ENCODE results near the gene FKBP1B. TPM values are rescaled to one million over a fixed set of nuclear protein-coding genes. Genes with fewer than 3 reads are reported as not detected.

The FKBP1B gene
- total and polyA plus RNA-seq, 2 donors (not counting 1 experiment from before 2014, with no cell fraction given) = 11.9 to 12.1 TPM

- peak overlapping the region; percentile 75 to 86 (median 84) for H3K4me3 ChIP-seq (replicated peaks in 1 of 4; ENCODE audit: control extremely low read depth in 1 of 4, insufficient read depth in 1 of 4, low read depth in 3 of 4, low read length in 4 of 4)
- H3K4me1 ChIP-seq (ENCODE audit: control insufficient read depth, extremely low read depth, insufficient read depth, low read length) = peaks cover 10% of the 10 kb centered on the region
- H3K27me3 ChIP-seq (ENCODE audit: control insufficient read depth, insufficient read depth, low read length) = no peaks in the 10 kb centered on the region
- H3K9ac ChIP-seq (ENCODE audit: insufficient read depth, low read length) = peak overlapping the region; percentile 71
- H4K20me1 ChIP-seq (ENCODE audit: control insufficient read depth, extremely low read depth, insufficient read depth, low read length) = no peaks in the 10 kb centered on the region
- no peak for TF ChIP-seq EZH2 (IDR thresholded peaks at IDR 0.05; ENCODE audit: low read length, missing control alignments)
- TF ChIP-seq CTCF (conservative IDR thresholded peaks at IDR 0.05 in 1 of 2, IDR thresholded peaks at IDR 0.05 in 1 of 2; ENCODE audit: low read depth in 1 of 2, low read length in 2 of 2) = peak in 1 of 2 donors; percentile 22
- H3K36me3 ChIP-seq (ENCODE audit: control insufficient read depth, insufficient read depth, low read length) = peaks cover 5% of the 10 kb centered on the region
- H3K27ac ChIP-seq (ENCODE audit: insufficient read depth, low read length) = peak overlapping the region; percentile 82
- H2AFZ ChIP-seq (ENCODE audit: low read length) = peak overlapping the region; percentile 76
- DNase-seq (ENCODE audit: low read depth in 2 of 2) = peak; percentile 84 to 88
- peaks cover 2% of the 10 kb centered on the region for H3K79me2 ChIP-seq (ENCODE audit: control insufficient read depth, insufficient read depth, low read length)
- peak overlapping the region; percentile 93 for H3K4me2 ChIP-seq (ENCODE audit: extremely low read depth, insufficient read depth, low read length)
- no peaks in the 10 kb centered on the region for H3K9me3 ChIP-seq (ENCODE audit: control insufficient read depth, insufficient read depth, low read depth, low read length)
These were observed 34.2 kb downstream of the FKBP1B start for GRCh38 chr2:24083567-24084385.

GRCh38 chr2:24084386-24085199, 35.1 kb downstream of the FKBP1B start, which contains the start of gene TP53I3:
TP53I3 (minus strand) TSS chr2:24084834; CDS start chr2:24084326, 508 bp downstream.
- peak; percentile 89 for DNase-seq (ENCODE audit: low read depth in 2 of 2)
- peak within 1 kb of the TSS; percentile 97 for H3K4me2 ChIP-seq (ENCODE audit: extremely low read depth, insufficient read depth, low read length)
- peaks cover 2% of the 10 kb centered on the region for H3K79me2 ChIP-seq (ENCODE audit: control insufficient read depth, insufficient read depth, low read length)
- H3K9ac ChIP-seq (ENCODE audit: insufficient read depth, low read length) = peak within 1 kb of the TSS; percentile 71
- H3K36me3 ChIP-seq (ENCODE audit: control insufficient read depth, insufficient read depth, low read length) = peaks cover 4% of the 10 kb centered on the region
- H3K9me3 ChIP-seq (ENCODE audit: control insufficient read depth, insufficient read depth, low read depth, low read length) = no peaks in the 10 kb centered on the region
- H3K27me3 ChIP-seq (ENCODE audit: control insufficient read depth, insufficient read depth, low read length) = no peaks in the 10 kb centered on the region
- peak within 1 kb of the TSS; percentile 82 for H3K27ac ChIP-seq (ENCODE audit: insufficient read depth, low read length)
- peak within 1 kb of the TSS; percentile 75 to 94 (median 85) for H3K4me3 ChIP-seq (replicated peaks in 1 of 4; ENCODE audit: control extremely low read depth in 1 of 4, insufficient read depth in 1 of 4, low read depth in 3 of 4, low read length in 4 of 4)
- H2AFZ ChIP-seq (ENCODE audit: low read length) = peak within 1 kb of the TSS; percentile 98
- H3K4me1 ChIP-seq (ENCODE audit: control insufficient read depth, extremely low read depth, insufficient read depth, low read length) = peaks cover 10% of the 10 kb centered on the region
- no peaks in the 10 kb centered on the region for H4K20me1 ChIP-seq (ENCODE audit: control insufficient read depth, extremely low read depth, insufficient read depth, low read length)
- TF ChIP-seq CTCF (conservative IDR thresholded peaks at IDR 0.05 in 1 of 2, IDR thresholded peaks at IDR 0.05 in 1 of 2; ENCODE audit: low read depth in 1 of 2, low read length in 2 of 2) (peak; percentile 58 to 67), EZH2 (IDR thresholded peaks at IDR 0.05; ENCODE audit: low read length, missing control alignments) (no peak)

GRCh38 chr2:24085200-24085489, 35.6 kb downstream of the FKBP1B start:
- H3K4me3 ChIP-seq (replicated peaks in 1 of 4; ENCODE audit: control extremely low read depth in 1 of 4, insufficient read depth in 1 of 4, low read depth in 3 of 4, low read length in 4 of 4) = peak overlapping the region; percentile 75 to 94 (median 85)
- H3K4me1 ChIP-seq (ENCODE audit: control insufficient read depth, extremely low read depth, insufficient read depth, low read length) = peaks cover 10% of the 10 kb centered on the region
- TF ChIP-seq EZH2 (IDR thresholded peaks at IDR 0.05; ENCODE audit: low read length, missing control alignments) (no peak), CTCF (conservative IDR thresholded peaks at IDR 0.05 in 1 of 2, IDR thresholded peaks at IDR 0.05 in 1 of 2; ENCODE audit: low read depth in 1 of 2, low read length in 2 of 2) (no peak)
- H3K27ac ChIP-seq (ENCODE audit: insufficient read depth, low read length) = peak overlapping the region; percentile 82
- peaks cover 2% of the 10 kb centered on the region for H3K79me2 ChIP-seq (ENCODE audit: control insufficient read depth, insufficient read depth, low read length)
- no peaks in the 10 kb centered on the region for H4K20me1 ChIP-seq (ENCODE audit: control insufficient read depth, extremely low read depth, insufficient read depth, low read length)
- DNase-seq (ENCODE audit: low read depth in 2 of 2) = no peak
- peak overlapping the region; percentile 71 for H3K9ac ChIP-seq (ENCODE audit: insufficient read depth, low read length)
- peak overlapping the region; percentile 97 for H3K4me2 ChIP-seq (ENCODE audit: extremely low read depth, insufficient read depth, low read length)
- H3K36me3 ChIP-seq (ENCODE audit: control insufficient read depth, insufficient read depth, low read length) = peaks cover 4% of the 10 kb centered on the region
- H2AFZ ChIP-seq (ENCODE audit: low read length) = peak overlapping the region; percentile 98
- H3K9me3 ChIP-seq (ENCODE audit: control insufficient read depth, insufficient read depth, low read depth, low read length) = no peaks in the 10 kb centered on the region
- no peaks in the 10 kb centered on the region for H3K27me3 ChIP-seq (ENCODE audit: control insufficient read depth, insufficient read depth, low read length)

Measured in fibroblast of lung (primary cell).